Ovary (tissue), 3 donors: ENCODE measurements around the gene TATDN3.

Source experiments
- EP300 ChIP-seq: sonication (generic); formaldehyde crosslinking; IDR thresholded peaks from one replicate; pipeline ENCODE4 v1.6.1; 2017; ENCODE audit warnings: antibody characterized with exemption
- TF ChIP-seq, protein P1 (sequence below), 3 donors: fragments of 450-650 bp in 2 of 3; fragments of 200-600 bp in 1 of 3; IDR thresholded peaks; one replicate each; pipeline versions ENCODE4 v1.5.1 to v1.8.0; 2016 to 2022; ENCODE audit warnings: antibody characterized with exemption in 3 of 3, mild to moderate bottlenecking in 1 of 3
- donor health status: DM: no; HTN: no; CAD: no.

DNA sequence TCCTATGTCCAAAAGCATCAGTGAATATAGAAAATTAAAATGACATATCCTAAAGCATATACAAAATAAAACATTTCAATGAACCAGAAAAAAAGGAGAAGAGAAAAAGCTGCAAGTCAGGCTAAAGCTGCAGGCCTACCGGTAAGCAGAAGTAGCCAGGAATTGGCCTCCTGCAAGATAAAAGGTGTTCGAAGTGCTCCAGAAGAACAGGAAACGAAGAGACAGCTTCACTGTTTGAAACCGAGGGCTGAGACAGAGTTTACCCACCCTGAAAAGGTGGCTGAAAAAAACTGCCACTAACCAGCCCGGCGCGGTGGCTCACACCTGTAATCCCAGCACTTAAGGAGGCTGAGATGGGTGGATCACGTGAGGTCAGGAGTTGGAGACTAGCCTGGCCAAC lies 37.5 kb upstream of the TATDN3 start:
- TF ChIP-seq, protein P1, sequence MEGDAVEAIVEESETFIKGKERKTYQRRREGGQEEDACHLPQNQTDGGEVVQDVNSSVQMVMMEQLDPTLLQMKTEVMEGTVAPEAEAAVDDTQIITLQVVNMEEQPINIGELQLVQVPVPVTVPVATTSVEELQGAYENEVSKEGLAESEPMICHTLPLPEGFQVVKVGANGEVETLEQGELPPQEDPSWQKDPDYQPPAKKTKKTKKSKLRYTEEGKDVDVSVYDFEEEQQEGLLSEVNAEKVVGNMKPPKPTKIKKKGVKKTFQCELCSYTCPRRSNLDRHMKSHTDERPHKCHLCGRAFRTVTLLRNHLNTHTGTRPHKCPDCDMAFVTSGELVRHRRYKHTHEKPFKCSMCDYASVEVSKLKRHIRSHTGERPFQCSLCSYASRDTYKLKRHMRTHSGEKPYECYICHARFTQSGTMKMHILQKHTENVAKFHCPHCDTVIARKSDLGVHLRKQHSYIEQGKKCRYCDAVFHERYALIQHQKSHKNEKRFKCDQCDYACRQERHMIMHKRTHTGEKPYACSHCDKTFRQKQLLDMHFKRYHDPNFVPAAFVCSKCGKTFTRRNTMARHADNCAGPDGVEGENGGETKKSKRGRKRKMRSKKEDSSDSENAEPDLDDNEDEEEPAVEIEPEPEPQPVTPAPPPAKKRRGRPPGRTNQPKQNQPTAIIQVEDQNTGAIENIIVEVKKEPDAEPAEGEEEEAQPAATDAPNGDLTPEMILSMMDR (IDR thresholded peaks at IDR 0.05) = no peak
- no peak for TF ChIP-seq EP300
